AG08395 (cell line): ENCODE results near the gene CENPX.
A peak's percentile ranks its signal among the peaks of the same experiment; 100 is the strongest.

Source experiments
- DNase-seq: peaks from one replicate; pipeline ENCODE4 v3.0.0; 2012; ENCODE audit warnings: mixed read lengths, low spot score

Gene CENPX

DNA sequence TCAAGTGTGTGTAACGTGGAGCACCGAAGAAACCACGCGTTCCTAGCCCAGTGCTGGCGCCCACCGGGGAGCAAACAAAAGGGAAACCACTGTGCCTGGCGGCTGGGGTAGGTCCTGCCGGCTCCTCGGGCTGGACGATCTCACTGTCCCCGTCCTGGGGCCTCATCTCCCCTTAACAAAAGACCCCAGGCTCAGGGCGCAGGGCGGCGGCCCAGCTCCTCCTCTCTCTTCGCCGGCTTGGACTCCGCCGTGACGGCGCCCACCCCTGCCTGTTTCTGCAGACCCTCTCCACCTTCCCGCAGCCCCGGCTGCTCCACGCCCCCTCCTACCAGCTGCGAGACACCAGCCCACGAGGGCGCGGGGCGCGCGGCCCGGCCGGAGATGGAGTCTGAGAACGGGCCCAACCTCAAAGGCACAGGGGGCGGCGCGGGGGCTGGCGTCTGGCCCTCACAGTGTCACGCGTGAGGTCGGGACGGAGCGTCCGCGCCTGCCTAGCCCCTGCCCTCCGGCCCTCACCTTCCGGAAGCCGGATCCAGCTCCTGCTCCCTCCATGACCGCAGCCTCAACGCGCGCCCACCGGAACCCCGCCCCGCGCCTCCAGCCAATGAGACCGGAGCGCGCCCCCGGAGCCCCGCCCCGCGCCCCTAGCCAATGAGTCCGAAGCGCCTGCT, at the start of gene CENPX:
TSS of gene CENPX (minus strand) at position 569 of the 671 bp plus-strand sequence. CDS start at position 552, 17 bp downstream.
- DNase-seq: no peak

DNA sequence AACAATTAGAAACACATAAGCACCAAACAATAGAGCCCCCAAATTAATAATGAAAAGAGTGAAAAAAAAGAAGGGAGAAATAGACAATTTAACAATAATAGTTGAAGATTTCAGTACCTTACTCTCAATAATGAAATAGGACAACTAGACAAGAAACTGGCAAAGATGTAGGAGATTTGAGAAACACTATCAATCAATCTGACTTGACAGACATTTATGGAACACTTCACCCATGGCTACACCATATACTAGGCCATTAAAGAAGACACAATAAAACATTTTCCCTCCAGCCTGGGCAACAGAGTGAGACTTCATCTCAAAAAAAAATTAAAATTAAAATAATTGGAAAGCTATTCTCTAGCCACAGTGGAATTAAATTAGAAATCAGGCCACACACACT, 47.9 kb upstream of the CENPX start:
- no peak for DNase-seq

- DNase-seq: peak; percentile 91
Observed at GRCh38 chr17:82065638-82066303, 43.1 kb upstream of the CENPX start, which contains the start of gene DUS1L. DUS1L (minus strand) TSS chr17:82065804; CDS start chr17:82065059, 745 bp downstream.

DNA sequence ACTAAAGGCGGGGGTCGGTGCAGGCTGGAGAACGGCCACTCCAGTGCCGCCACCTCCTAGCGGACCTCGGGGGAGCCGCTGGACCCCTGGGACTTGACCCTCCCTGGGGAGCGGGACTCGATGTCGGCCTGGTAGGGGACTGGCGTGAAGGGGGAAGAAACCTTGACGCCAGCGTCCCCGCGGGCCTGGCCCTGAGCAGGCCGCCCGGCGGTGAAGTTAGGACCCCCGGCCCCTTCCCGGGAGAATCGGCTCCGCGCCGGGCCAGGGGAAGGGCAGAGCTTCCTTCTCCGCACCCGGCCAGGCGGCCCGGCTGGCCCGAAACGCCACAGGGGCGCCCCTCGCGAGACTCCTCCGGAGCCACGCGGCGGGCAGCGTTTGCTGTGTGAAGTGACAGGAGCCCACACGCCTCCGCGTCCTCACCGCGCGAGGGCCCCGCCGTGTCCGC, 42.5 kb upstream of the CENPX start:
- peak; percentile 47 for DNase-seq

GRCh38 chr17:82064433-82065192, 41.9 kb upstream of the CENPX start:
- DNase-seq: no peak

DNA sequence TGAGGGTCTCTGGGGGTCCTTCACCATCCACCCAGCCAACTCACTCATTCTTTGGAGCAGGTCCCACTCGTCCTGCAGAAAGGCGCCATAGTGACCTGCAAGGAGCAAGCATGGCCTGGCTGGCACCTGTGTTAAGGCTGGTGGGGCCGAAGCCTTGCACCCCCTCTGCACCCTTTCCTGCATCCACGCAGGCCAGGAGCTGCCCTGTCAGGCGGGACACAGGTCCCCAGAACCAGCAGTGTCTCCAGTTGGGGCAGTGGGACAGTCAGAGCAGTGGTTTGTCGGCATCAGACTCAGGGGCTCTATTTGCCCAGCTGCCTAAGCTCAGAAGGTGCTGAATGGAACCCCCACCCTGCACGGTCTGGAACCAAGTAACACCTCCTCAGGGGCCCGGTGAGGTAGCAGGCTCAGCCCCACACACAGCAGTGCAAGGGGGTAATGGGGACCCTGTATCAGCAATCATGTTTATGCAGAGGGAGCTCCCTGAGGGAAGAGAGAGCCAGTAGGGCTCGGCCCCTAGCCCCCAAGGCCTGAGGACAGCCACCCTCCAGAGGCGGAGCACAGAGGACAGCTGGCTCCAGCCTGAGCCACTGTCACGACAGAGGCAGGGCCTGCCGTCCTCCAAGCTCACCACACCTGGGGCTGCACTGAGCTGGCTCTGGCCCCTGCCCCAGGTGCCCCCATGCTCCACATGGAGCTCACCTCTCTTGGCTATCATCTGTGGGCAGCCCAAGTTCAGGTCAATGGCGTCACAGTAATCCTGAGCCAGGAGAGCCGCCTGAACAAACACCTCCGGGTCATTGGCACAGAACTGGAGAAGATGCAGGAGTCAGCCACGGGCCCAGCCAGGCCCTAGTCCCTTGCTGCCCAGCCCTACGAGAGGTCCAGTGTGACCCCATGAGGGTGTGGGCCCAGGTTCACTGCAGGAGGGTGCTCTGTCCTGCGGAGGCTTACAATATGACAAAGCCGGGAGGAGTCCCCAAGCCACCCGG, 41.0 kb upstream of the CENPX start:
- DNase-seq: no peak

DNA sequence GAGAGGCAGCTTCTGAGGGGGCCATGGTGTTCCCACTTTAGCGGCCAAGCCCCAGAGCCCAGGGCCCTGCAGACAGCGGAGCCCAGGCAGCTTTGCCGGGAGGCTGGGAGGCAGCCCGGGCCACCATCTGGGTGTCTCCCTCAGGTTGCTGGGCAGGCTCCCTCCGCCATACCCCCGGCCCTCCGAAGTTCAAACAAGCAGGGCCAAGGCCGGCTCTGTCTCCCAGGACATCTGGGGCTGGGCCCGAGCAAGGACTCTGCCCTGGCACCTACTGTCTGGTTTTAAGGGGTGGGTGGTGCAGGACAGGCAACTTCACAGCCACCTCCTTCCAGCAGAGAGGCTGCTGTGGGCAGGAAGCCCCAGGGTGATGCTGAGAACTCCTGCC, 40.3 kb upstream of the CENPX start:
- no peak for DNase-seq

DNA sequence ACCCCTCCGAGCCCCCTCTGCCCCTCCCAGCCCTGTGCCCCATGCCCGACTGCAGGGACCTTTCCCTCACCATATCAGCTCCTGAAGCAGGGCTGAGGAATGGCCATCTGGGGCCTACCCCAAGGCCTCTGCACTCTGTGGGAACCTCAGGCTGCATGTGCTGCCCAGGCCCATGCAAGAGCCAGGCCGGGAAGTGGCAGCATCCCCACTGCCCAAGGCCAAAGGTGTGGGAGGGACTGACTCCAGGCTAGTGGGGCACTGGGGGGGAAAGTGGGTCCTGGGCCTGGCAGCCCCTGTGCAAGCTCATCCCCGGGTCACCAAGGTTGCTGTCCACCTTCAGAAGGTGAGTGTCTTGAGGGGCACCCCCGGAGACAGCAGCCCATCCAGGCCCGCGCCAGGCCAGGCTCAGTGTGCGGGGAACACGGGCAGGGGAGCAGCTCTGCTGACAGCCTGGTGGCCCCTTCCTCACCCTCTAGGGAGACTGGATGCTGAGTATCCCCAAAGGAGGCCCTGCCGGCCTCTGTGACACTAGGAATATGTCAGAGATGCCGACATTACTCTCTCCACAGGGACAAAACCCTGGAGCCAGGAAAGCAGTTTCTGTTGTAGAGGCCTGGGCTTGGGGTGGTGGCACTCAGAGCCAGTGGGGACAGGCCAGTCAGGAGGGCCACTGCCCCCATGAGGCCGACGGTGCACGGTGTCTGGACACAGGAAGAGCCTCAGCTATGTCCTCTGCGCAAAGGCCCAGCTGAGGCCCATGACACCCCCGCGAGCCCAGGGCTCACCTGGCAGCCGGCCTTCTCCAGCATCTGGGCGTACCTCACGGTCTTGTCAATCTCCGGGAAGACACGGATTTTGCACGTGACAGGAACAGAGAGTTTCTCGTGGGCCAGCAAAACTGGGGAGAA, 39.7 kb upstream of the CENPX start:
- DNase-seq: no peak

GRCh38 chr17:82061047-82061925, 38.6 kb upstream of the CENPX start:
- no peak for DNase-seq

DNA sequence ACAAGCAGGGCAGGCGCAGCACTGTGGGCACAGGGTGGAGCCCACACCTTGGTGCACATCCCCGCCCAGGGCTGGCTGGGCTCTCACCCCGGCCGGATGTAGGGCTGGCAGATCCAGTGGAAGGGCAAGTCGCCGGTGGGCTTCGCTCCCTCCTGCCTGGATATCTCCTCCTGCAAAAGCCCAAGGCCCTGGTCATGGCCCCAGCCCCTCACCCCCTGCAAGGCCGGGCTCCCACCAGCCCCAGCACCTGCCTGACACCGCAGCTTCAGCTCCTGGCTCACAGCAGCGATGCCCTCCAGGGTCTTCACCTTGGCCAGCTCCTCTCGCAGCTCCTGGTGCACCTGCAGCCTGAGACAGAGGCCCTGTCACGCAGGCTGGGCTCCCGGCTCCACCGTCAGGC, 37.9 kb upstream of the CENPX start:
- no peak for DNase-seq

- no peak for DNase-seq
Observed at GRCh38 chr17:82060001-82060380, 37.3 kb upstream of the CENPX start.

DNA sequence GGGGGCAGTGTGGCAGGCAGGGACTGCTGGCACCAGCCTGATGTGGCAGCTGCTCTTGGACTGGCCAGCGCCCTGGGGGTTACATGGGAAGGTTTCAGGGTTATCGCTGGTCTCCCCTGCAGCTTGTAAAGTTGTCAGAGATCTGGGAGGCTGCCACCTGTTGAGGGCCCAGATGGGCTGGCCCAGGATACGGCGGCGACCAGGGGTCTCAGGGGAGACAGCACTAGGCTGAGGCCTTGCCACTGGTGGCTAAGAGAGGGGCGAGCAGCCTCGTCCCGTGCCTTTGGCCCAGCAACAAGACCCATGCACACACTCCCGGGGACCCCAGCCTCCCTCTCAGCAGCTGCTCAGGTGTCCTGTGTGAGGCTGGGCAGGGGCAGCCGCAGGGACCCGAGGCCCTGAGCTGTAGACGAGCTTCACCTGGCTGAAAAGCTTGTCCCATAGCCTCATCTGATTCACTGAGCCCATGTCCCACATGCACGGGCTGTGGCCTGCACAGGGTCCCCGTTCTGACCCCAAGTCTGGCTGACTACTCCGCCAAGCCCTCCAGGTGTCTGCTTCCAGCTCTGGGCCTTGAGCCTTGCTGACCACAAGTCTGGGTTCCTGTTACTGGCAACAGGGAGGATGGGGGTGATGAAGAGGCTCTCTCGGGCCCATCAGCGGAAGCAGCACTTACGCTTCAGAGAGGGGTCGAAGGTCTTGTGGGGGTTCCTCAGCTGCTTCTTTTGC, 36.8 kb upstream of the CENPX start:
- DNase-seq: no peak

GRCh38 chr17:82058855-82059249, 36.2 kb upstream of the CENPX start:
- DNase-seq: no peak

- no peak for DNase-seq
Observed at GRCh38 chr17:82058230-82058854, 35.7 kb upstream of the CENPX start.

DNA sequence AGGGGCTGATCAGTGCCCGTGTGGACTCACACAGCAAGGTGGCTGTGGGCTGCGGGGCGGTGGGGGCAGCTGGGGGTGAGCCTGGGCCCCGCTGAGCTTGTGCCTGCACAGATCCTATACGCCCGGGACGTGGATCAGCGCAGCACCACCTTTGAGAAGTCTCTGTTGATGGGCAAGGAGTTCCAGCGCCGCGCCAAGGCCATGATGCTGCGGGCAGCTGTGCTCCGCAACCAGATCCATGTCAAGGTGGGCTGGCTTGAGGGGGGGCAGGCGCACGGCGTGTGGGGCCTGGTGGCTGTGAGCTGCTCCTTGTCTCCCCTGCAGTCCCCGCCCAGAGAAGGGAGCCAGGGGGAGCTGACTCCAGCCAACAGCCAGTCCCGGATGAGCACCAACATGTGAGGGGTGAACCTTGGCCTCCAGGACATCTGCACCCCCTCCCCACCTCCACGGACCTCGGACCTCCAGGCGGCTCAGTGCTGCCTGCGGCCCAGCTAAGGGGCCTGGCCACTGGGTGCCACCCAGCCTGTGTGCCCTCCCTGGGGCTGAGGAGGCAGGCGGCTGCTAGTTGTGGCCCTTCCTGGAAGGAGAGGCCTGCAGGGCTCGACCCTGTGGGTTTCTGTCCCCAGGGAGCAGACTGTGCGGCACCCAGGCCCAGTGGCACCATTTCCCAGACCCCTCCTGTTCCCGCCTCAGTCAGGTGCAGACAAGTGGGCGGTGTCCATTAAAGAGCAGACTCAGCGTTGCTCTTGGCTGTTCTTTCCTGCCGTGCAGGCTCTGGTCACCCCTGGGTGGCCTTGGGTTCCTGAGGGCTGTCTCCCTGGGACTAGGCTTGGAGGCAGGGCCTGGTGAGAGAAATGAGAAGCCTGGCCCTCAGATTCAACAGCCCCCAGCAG, 34.3 kb upstream of the CENPX start:
- no peak for DNase-seq

DNA sequence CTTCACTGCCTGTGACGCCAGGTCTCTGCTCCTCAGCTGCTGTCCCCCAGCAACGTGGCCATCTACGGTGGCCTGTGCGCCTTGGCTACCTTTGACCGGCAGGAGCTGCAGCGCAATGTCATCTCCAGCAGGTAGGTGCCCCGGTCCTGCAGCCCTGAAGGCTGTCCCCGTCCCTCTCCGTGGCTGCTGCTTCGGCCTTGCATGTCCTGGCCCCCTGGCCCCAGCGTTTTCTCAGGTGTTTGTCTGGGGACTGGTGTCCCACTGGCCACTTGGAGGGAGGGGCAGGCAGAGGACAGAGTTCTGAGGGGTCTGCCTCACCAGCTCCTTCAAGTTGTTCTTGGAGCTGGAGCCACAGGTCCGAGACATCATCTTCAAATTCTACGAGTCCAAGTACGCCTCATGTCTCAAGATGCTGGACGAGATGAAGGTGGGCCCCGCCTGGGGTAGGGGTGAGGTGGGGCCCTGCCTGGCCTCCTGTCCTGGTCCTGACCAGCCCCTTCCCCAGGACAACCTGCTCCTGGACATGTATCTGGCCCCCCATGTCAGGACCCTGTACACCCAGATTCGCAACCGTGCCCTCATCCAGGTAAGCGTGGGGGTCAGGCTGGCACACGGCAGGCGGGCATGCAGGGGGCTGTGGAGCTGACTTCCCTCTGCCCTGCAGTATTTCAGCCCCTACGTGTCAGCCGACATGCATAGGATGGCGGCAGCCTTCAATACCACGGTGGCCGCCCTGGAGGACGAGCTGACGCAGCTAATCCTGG, 33.5 kb upstream of the CENPX start:
- DNase-seq: no peak
